Adrenal gland (tissue), 5 donors: Measurements from ENCODE around the gene ELF5.

Source experiments
- CTCF ChIP-seq, 6 experiments: fragments of 450-650 bp in 4 of 6; fragments of 200-600 bp in 2 of 6; sonication (generic) in 1 of 6; IDR thresholded peaks; 1 replicate in 5 of 6; 2 replicates in 1 of 6; pipeline versions ENCODE4 v1.5.1 to v1.8.0; 2016 to 2021; ENCODE audit warnings: antibody characterized with exemption in 6 of 6, mild to moderate bottlenecking in 2 of 6, moderate library complexity in 1 of 6
- POLR2A ChIP-seq, 2 donors: fragments of 450-650 bp; IDR thresholded peaks; one replicate each; pipeline ENCODE4 v1.6.1; 2017; ENCODE audit warnings: antibody characterized with exemption in 2 of 2, mild to moderate bottlenecking in 2 of 2, moderate library complexity in 1 of 2
- donor health status: DM: no; HTN: no; CAD: no.

GRCh38 chr11:34441814-34442213, 71.8 kb downstream of the ELF5 start:
- no peak for TF ChIP-seq CTCF (IDR thresholded peaks at IDR 0.05)
- TF ChIP-seq POLR2A (IDR thresholded peaks at IDR 0.05), result no peak
